Islet of Langerhans (tissue), 1 donor: ENCODE data around the gene LINGO1.

ENCODE experiments used
- FAIRE-seq: peaks from one replicate; lab custom pipeline; 2011; peaks lifted over from hg19 to GRCh38; lab: Jason Lieb, UNC

Gene LINGO1, protein sequence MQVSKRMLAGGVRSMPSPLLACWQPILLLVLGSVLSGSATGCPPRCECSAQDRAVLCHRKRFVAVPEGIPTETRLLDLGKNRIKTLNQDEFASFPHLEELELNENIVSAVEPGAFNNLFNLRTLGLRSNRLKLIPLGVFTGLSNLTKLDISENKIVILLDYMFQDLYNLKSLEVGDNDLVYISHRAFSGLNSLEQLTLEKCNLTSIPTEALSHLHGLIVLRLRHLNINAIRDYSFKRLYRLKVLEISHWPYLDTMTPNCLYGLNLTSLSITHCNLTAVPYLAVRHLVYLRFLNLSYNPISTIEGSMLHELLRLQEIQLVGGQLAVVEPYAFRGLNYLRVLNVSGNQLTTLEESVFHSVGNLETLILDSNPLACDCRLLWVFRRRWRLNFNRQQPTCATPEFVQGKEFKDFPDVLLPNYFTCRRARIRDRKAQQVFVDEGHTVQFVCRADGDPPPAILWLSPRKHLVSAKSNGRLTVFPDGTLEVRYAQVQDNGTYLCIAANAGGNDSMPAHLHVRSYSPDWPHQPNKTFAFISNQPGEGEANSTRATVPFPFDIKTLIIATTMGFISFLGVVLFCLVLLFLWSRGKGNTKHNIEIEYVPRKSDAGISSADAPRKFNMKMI

GRCh38 chr15:77632534-77633133, at the start of gene LINGO1:
TSS of gene LINGO1 (minus strand) at chr15:77632912. CDS start at chr15:77632315, 597 bp downstream.
- FAIRE-seq = no peak

DNA sequence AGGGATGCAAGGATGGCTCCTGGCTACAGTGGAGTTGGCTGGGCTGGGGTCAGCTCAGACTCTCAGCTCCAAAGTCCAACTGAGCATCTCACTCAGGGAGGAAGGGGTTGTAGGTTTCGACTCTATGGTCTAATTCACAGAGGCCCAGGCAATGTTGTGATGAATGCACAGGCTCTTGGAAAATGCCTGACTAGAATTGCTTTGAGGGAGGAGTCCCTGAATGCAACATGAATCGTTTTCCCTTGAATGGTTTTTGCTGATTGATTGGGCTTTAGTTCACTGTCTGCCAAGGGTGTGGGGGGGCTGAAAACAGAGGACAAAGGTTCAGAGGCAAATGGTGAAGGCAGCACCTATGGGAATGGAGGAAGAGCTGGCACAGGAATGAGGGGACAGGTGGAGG, 48.6 kb upstream of the LINGO1 start:
- FAIRE-seq = no peak

DNA sequence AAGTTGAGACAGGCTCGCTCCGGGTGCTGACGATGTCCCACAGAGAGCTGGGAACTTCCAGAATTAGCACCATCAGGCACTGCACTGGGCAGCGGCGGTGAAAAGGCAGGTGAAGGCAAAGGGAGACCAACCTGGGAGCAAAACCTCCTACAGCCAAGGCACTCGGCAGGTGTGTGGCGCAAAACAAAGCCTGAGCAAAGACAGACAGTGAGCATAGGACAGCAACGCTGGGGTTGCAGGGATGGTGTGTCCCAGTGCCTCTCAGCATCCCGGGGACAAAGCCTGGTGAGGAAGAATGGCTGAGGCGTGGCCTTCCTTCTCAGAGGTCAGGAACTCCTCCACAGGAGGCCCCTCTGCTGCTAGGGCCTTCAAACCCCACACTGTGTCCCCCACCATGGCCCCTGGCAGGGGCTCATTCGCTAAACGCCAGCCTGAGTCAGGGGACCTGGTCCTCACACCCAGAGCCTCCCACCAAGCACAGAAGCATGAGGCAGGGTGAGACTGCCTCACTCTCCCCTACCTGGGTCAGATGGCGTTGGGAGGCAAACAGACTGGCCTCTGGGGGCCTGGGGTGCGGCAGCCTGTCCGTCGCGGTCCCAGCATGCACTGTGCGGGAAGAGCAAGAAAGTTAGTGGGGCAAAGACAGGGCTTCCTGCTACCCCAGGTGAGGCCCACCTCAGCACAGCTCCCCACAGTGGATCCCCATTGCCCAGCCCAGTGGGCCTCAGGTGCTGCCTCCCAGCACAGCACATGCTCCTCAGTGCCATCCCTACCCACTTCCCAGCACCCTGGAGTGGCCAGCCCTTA, 44.1 kb upstream of the LINGO1 start:
- no peak for FAIRE-seq

- no peak for FAIRE-seq
Measured at GRCh38 chr15:77675806-77676415, 43.2 kb upstream of the LINGO1 start.

DNA sequence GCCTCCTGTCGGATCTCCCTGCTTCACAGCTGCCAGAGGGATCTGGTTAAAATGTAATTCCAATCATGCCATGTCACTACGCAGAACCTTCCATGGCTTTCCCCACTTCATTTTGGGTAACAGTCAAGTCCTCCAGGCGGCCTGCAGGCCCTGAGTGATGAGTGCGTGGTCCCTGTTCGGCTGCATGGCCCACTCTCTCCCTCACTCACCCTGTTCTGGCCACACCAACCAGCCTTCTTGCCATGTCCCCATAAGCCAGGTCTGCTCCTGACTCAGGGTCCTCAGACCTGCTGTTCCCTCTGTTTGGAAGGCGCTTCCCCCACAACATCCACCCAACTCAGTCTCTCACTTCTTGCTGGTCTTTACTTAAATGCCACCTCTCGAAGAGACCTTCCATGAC, 41.6 kb upstream of the LINGO1 start:
- no peak for FAIRE-seq

GRCh38 chr15:77673866-77674265, 41.2 kb upstream of the LINGO1 start:
- no peak for FAIRE-seq

- no peak for FAIRE-seq
Measured at GRCh38 chr15:77672135-77672534, 39.4 kb upstream of the LINGO1 start.

GRCh38 chr15:77671362-77672056, 38.8 kb upstream of the LINGO1 start:
- FAIRE-seq = no peak

GRCh38 chr15:77670558-77671361, 38.0 kb upstream of the LINGO1 start:
- no peak for FAIRE-seq

GRCh38 chr15:77669896-77670295, 37.2 kb upstream of the LINGO1 start:
- no peak for FAIRE-seq

DNA sequence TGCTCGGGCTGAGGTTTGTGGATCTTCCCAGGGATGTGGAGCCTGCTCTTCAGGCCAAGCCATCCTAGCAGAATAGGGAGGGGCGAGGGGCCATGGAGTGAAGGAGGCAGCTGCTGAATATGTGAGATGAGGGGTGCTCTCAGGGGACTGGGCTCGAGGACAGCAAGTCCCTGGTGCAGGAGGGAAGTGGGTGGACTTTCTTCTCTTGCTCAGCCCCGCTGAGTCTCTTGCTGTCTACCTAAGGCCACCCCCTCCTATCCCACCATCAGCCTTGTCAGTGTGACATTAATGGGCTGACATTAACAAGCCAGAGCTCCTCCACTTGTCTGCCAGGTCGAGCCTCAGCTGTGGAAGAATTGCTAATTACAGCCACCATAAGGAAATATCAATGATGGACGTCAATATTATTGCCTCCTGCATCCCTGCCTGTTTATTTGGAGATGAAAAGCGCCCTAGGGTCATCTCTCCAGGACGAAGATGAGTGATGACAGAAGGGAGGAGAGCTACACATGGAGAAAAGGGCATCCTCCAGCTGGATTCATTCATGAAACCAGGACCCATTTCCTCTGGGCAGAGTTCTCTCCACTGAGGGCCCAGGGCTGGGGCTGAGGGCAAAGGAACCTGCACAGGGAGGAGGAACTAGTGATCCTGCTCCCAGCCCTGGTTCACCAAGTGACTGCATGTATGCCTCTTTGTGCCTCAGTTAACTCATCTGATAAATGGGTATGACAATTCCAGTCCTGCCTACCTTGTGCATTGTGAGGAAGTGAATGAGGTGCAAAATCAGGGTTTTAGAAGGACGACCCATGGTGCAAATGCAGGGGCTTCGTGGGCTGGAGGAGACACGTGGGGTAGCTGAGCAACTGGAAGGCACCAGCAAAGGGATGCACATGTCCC, 34.9 kb upstream of the LINGO1 start:
- FAIRE-seq = no peak

DNA sequence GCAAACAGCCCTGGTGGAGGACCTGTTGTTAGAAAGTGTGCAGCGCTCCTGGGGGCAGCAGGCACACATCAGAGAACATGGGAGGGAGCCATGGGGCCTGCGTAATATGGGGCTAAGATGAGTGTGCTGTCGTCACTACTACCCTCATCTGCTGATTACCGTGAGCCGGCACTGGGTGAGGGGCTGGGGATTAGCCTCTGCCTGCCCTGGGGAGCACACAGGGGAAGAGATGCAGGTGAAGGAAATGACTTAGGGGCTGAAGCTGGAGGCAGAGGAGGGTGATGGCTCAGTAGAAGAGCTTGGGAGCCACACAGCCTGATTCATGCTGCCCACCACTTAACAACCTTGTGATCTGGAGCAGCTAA, 33.6 kb upstream of the LINGO1 start:
- no peak for FAIRE-seq

DNA sequence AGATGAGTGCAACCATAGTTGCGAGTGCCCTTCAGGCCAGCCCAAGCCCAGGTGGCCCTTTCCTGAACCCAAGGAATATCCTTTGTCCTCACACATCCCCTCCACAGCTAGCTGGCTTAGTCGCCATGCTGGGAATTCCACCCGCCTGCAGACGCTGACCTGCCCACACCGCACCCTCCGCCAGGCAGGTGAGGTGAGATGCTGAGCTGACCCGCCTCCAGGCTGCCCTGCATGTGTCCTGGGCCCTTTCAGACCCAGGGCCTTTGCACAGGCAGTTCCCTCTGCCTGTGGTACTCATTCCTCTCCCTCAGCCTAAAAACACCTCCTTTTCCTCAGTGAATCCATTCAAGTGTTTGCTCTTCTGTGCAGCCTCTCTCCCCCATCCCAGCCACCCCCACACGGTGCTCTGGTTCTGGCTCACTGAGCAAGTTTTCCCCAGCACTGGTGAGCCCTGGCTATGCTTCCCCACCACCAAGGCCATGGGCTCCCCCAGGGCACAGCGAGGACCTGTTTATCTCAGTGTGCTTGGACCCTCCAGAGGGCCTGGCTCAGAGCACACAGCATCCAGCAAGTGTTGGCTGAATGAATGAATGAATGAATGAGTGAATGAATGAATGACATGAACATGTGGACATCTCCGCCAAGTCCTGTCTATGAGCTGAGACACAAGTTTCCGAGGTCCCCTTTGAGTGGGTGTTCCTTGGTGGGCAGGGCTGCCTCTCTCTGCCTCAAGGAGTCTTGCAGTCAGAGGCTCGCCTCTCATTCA, 33.0 kb upstream of the LINGO1 start:
- FAIRE-seq = no peak

- no peak for FAIRE-seq
Measured at GRCh38 chr15:77664428-77664827, 31.7 kb upstream of the LINGO1 start.

DNA sequence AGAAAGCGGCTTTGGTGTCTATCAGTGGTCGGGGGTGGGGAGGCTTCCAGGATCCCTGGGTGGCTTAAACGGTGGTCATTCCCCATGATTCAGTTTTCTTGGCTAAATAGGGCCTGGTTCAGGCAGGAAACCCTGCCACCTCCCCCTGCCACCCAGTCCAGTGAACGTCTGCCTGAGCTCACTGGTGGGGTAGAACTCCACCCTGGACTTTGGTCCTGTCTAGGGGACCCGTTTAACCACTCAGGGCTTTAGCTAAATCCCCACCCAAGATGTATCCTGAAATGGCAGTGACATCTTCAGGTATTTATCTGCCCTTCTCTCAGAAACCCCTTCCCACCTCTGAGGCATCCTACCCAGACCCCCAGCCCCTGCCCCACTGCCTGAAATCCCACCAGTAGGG, 30.5 kb upstream of the LINGO1 start:
- no peak for FAIRE-seq

GRCh38 chr15:77659350-77660321, 26.9 kb upstream of the LINGO1 start:
- no peak for FAIRE-seq

GRCh38 chr15:77658304-77658703, 25.6 kb upstream of the LINGO1 start:
- no peak for FAIRE-seq
